Effector memory CD8-positive, alpha-beta T cell (primary cell): Measurements from ENCODE around the gene SENP5.

Source experiments
- ATAC-seq: fragments of 150-1000 bp; cut with Tn5 transposase; replicated peaks from 2 replicates; pipeline ENCODE4 v1.10.0; 2021; ENCODE audit warnings: mild to moderate bottlenecking, moderate library complexity
- DNase-seq, 3 experiments: peaks; one replicate each; pipeline ENCODE4 v3.0.0; 2021
- H3K27ac Mint-ChIP-seq, 2 donors: one replicate each; pipeline ENCODE4 v1.8.0; 2022; ENCODE audit warnings: mild to moderate bottlenecking in 2 of 2, mixed read lengths in 2 of 2, moderate library complexity in 2 of 2
- H3K27me3 Mint-ChIP-seq, 2 donors: one replicate each; pipeline ENCODE4 v1.8.0; 2022; ENCODE audit warnings: mixed read lengths in 2 of 2
- H3K36me3 Mint-ChIP-seq: one replicate; pipeline ENCODE4 v1.8.0; 2022; ENCODE audit warnings: mild to moderate bottlenecking, moderate library complexity, mixed read lengths; ENCODE audit not compliant: insufficient read depth
- H3K4me1 Mint-ChIP-seq, 2 donors: one replicate each; pipeline ENCODE4 v1.8.0; 2022; ENCODE audit warnings: low read depth in 2 of 2, mixed read lengths in 2 of 2
- H3K4me3 Mint-ChIP-seq, 2 donors: one replicate each; pipeline ENCODE4 v1.8.0; 2022; ENCODE audit warnings: mild to moderate bottlenecking in 2 of 2, mixed read lengths in 2 of 2, moderate library complexity in 2 of 2
- H3K9me3 Mint-ChIP-seq, 2 donors: one replicate each; pipeline ENCODE4 v1.8.0; 2022; ENCODE audit warnings: mixed read lengths in 2 of 2

The SENP5 gene

GRCh38 chr3:196970547-196971093, 102.9 kb downstream of the SENP5 start:
- ATAC-seq (no peak), DNase-seq (no peak)
- peaks cover 3 to 9% of the 10 kb centered on the region in 2 donors for H3K4me1 Mint-ChIP-seq
- H3K9me3 Mint-ChIP-seq, result no peaks in the 10 kb centered on the region
- no peaks in the 10 kb centered on the region for H3K27me3 Mint-ChIP-seq
- H3K4me3 Mint-ChIP-seq, result peak overlapping the region; percentile 78 to 82
- H3K27ac Mint-ChIP-seq, result peak overlapping the region in 1 of 2 donors; percentile 32
- H3K36me3 Mint-ChIP-seq, result peaks cover 6% of the 10 kb centered on the region

GRCh38 chr3:196971094-196971698, 103.5 kb downstream of the SENP5 start:
- Mint-ChIP-seq H3K4me3 (peak overlapping the region; percentile 78 to 82), H3K9me3 (no peaks in the 10 kb centered on the region), H3K27me3 (no peaks in the 10 kb centered on the region), H3K4me1 (peaks cover 3 to 9% of the 10 kb centered on the region in 2 donors), H3K27ac (no peak overlapping the region), H3K36me3 (peaks cover 6% of the 10 kb centered on the region)
- ATAC-seq, result no peak
- no peak for DNase-seq

- Mint-ChIP-seq H3K27ac (no peak overlapping the region), H3K9me3 (no peaks in the 10 kb centered on the region), H3K27me3 (peaks cover 6 to 18% of the 10 kb centered on the region in 2 donors), H3K36me3 (peaks cover 6% of the 10 kb centered on the region), H3K4me3 (no peak overlapping the region), H3K4me1 (peaks cover 3 to 7% of the 10 kb centered on the region in 2 donors)
- ATAC-seq (no peak), DNase-seq (no peak)
Measured at GRCh38 chr3:196974661-196975060, 106.9 kb downstream of the SENP5 start.

GRCh38 chr3:196975349-196975748, 107.6 kb downstream of the SENP5 start:
- H3K4me3 Mint-ChIP-seq, result no peak overlapping the region
- no peaks in the 10 kb centered on the region for H3K9me3 Mint-ChIP-seq

GRCh38 chr3:196976941-196977340, 109.2 kb downstream of the SENP5 start:
- ATAC-seq (no peak), DNase-seq (no peak)
- Mint-ChIP-seq H3K36me3 (no peaks in the 10 kb centered on the region), H3K27ac (no peak overlapping the region), H3K27me3 (peaks cover 19 to 36% of the 10 kb centered on the region in 2 donors), H3K4me1 (peaks cover 0 to 2% of the 10 kb centered on the region in 2 donors), H3K9me3 (no peaks in the 10 kb centered on the region), H3K4me3 (no peak overlapping the region)

More at GRCh38 chr3:196975349-196975748, 107.6 kb downstream of the SENP5 start:
- DNase-seq (no peak), ATAC-seq (no peak)
- Mint-ChIP-seq H3K27me3 (peaks cover 6 to 20% of the 10 kb centered on the region in 2 donors), H3K27ac (peak overlapping the region in 1 of 2 donors; percentile 38), H3K4me1 (peaks cover 0 to 3% of the 10 kb centered on the region in 2 donors), H3K36me3 (peaks cover 5% of the 10 kb centered on the region)

GRCh38 chr3:196979545-196979944, 111.8 kb downstream of the SENP5 start:
- no peak for DNase-seq
- peaks cover 0 to 2% of the 10 kb centered on the region in 2 donors for H3K4me1 Mint-ChIP-seq
- H3K27ac Mint-ChIP-seq, result no peak overlapping the region
- no peak for ATAC-seq
- no peak overlapping the region for H3K4me3 Mint-ChIP-seq
- peaks cover 23 to 42% of the 10 kb centered on the region in 2 donors for H3K27me3 Mint-ChIP-seq
- no peaks in the 10 kb centered on the region for H3K36me3 Mint-ChIP-seq
- H3K9me3 Mint-ChIP-seq, result peaks cover 5 to 9% of the 10 kb centered on the region in 2 donors

- Mint-ChIP-seq H3K27ac (no peak overlapping the region), H3K27me3 (peaks cover 39 to 50% of the 10 kb centered on the region in 2 donors)
Measured at GRCh38 chr3:196981657-196982056, 113.9 kb downstream of the SENP5 start.

GRCh38 chr3:196983186-196983585, 115.5 kb downstream of the SENP5 start:
- ATAC-seq (no peak), DNase-seq (no peak)
- peaks cover 0 to 2% of the 10 kb centered on the region in 2 donors for H3K4me1 Mint-ChIP-seq
- H3K4me3 Mint-ChIP-seq, result no peak overlapping the region
- H3K9me3 Mint-ChIP-seq, result peaks cover 5 to 9% of the 10 kb centered on the region in 2 donors
- no peaks in the 10 kb centered on the region for H3K36me3 Mint-ChIP-seq
- H3K27ac Mint-ChIP-seq, result no peak overlapping the region
- H3K27me3 Mint-ChIP-seq, result peaks cover 43 to 54% of the 10 kb centered on the region in 2 donors

More at GRCh38 chr3:196981657-196982056, 113.9 kb downstream of the SENP5 start:
- Mint-ChIP-seq H3K36me3 (no peaks in the 10 kb centered on the region), H3K4me1 (peaks cover 0 to 2% of the 10 kb centered on the region in 2 donors), H3K9me3 (peaks cover 5 to 9% of the 10 kb centered on the region in 2 donors), H3K4me3 (no peak overlapping the region)
- DNase-seq, result no peak
- ATAC-seq, result no peak
